ENCODE data around the gene ACAP3.
"Not testable (repeated sequence)": the region's sequence is repeated elsewhere in the genome, so short reads cannot be mapped to it uniquely, and the experiment has no call there.

ACAP3 gene

GRCh38 chr1:1330366-1331067 lies 22.8 kb upstream of the ACAP3 start:
- DNase-seq (ENCODE audit: low read depth in 3 of 3, low spot score in 1 of 3): no peak

GRCh38 chr1:1329304-1330210 lies 21.8 kb upstream of the ACAP3 start:
- DNase-seq (ENCODE audit: low read depth in 3 of 3, low spot score in 1 of 3): no peak

DNA sequence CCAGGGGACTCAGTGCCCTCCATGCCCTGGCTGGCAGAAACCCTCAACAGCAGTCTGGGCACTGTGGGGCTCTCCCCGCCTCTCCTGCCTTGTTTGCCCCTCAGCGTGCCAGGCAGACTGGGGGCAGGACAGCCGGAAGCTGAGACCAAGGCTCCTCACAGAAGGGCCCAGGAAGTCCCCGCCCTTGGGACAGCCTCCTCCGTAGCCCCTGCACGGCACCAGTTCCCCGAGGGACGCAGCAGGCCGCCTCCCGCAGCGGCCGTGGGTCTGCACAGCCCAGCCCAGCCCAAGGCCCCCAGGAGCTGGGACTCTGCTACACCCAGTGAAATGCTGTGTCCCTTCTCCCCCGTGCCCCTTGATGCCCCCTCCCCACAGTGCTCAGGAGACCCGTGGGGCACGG lies 20.5 kb upstream of the ACAP3 start:
- no peak for DNase-seq (ENCODE audit: low read depth in 3 of 3, low spot score in 1 of 3)

GRCh38 chr1:1327291-1327690 lies 19.6 kb upstream of the ACAP3 start:
- DNase-seq (ENCODE audit: low read depth in 3 of 3, low spot score in 1 of 3): no peak

- no peak for DNase-seq (ENCODE audit: low read depth in 3 of 3, low spot score in 1 of 3)
These were observed 18.4 kb upstream of the ACAP3 start for GRCh38 chr1:1326075-1326605.

DNA sequence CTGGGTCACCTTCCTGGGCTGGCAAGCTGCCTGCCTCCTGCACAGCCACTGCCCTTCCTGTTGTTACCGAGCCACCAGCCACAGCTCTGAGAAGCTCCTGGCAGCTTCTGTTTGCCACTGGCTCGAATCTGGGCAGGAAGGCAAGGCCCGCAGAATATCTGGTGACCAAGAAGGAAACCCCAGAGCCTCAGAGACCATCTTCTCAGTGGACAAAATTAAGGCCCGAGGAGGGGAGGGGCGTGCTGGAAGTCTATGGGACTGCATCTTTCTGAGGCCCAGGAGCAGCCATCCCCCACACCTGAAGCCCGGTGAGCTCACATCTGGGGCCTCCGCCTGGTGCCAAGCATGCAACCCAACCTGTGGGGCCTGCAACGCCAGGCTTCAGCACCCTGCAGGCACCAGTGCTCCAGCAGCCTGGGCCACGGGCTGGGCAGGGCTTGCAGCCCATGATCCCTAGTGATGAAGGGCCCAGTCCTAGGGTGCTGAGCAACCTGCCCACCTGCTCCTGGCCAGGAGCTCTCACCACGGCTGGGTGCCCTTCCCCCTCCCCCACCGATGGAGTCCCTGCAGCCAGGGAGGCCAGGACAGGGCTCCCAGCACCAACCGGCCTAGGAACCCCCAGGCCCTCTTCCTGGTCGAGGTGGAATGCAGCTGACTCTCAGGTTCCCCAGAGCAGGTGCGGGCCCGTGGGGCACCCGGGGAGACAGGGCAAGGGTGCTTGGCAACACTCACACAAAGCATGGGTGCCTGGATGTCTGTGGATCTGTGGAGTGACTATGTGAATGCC lies 17.8 kb upstream of the ACAP3 start:
- no peak for DNase-seq (ENCODE audit: low read depth in 3 of 3, low spot score in 1 of 3)

DNA sequence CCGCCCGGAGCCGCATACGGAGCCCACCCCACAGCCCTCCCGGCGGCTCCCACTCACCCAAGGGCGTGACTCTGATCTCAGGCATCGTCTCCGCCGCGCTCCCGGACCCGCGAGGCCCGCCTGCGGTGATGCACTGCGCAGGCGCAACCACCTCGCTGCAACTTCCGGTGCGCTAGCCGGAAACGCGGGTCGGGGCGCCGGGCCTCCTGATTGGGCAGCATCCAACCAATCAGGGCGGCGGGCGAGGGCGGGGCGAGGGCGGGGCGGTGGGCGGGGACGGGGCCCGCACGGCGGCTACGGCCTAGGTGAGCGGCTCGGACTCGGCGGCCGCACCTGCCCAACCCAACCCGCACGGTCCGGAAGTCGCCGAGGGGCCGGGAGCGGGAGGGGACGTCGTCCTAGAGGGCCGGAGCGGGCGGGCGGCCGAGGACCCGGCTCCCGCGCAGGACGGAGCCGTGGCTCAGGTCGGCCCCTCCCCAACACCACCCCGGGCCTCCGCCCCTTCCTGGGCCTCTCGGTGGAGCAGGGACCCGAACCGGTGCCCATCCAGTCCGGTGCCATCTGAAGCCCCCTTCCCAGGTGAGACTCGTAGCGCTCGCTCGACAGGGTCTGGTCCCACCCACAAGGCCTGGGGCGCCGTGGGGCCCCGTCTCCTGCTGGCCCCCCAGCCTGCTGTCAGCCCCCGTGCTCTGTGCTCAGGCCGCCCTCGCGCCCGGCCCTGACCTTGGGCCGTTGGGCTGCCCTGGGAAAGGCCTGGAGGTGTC lies 17.0 kb upstream of the ACAP3 start, which contains the start of the genes CPTP and INTS11:
Gene CPTP, plus strand, starts transcription at position 279 of the 764 bp plus-strand sequence. CDS start 2,109 bp downstream, outside the sequence.
Gene INTS11, minus strand, starts transcription at position 137 of the 764 bp plus-strand sequence. Its CDS starts 52 bp downstream, at position 85.
- DNase-seq (ENCODE audit: low read depth in 3 of 3, low spot score in 1 of 3): peak; percentile 93 to 94 (median 93)

GRCh38 chr1:1324084-1324523 lies 16.4 kb upstream of the ACAP3 start:
- DNase-seq (ENCODE audit: low read depth in 3 of 3, low spot score in 1 of 3): no peak

DNA sequence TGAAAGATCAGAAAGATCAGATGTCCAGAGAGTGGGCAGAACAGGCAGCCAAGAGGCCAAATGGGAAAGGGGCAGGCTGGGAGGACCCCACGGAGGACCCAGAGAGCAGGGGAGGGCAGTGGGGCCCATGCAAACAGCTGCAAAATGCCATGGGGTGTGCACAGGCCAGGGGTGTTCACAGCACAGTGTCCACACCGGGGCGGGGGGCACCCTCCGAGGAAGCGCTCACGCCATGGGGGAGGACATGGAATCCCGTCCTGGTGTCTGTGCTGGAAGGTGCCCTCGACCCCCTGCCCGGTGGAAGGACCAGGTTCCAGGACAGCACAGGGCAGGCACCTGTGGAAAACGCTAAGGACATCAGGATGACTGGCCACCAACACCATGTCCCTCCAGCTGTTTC lies 15.2 kb upstream of the ACAP3 start:
- no peak for DNase-seq (ENCODE audit: low read depth in 3 of 3, low spot score in 1 of 3)

DNA sequence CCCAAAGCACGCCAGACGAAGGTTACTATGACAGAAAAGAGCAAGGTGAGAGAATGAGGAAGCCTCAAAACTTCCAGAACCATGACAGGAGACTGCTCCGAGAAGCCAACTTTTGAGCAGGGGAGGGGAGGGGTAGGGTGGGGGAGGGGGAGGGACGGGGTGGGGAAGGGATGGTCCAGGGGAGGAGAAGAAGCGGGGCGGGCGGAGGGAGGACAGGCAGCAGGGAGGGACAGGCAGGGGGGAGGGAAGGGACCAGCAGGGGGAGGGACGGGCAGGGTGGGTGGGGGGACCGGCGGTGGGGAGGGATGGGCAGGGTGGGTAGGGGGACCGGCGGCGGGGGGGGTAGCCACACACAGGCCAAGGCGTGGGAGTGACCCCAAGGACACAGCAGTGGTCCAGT lies 14.7 kb upstream of the ACAP3 start:
- no peak for DNase-seq (ENCODE audit: low read depth in 3 of 3, low spot score in 1 of 3)

- DNase-seq (ENCODE audit: low read depth in 3 of 3, low spot score in 1 of 3): no peak
These were observed 13.7 kb upstream of the ACAP3 start for GRCh38 chr1:1321477-1321876.

DNA sequence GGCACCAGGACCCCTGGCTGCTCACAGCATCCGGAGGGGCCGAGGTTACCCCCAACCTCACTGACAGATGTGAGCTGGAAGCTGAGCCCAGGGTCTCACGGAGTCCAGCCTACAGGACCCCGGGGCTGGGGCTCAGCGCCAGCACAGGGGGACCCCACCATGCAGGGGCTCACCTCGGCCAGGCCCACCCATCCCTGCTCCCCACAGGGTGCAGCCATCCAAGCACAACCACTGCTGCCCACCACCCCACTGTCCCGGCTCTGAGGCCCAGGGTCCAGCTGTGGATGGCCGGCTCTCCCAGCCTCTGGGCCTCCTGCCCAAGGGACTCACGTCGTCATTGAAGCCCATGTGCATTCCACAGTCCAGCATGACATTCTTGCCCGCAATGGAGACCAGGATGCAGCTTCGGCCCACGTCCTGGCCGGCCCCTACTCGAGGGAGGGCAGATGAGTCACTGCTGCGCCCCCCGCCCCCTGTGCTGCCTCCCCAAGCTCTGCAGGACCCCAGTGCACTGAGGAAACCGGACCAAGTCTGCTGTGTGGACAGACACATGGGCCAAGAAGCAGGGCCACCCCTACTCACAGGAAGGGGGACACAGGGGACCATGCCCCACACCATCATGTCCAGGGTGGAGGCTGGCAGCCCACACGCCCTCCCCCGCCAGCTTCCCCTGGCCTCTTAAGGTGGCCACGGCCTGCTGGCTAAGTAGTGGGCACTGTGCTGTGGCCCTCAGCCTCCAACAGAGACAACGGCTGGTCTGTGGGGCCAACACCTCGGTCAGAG lies 13.1 kb upstream of the ACAP3 start:
- no peak for DNase-seq (ENCODE audit: low read depth in 3 of 3, low spot score in 1 of 3)

DNA sequence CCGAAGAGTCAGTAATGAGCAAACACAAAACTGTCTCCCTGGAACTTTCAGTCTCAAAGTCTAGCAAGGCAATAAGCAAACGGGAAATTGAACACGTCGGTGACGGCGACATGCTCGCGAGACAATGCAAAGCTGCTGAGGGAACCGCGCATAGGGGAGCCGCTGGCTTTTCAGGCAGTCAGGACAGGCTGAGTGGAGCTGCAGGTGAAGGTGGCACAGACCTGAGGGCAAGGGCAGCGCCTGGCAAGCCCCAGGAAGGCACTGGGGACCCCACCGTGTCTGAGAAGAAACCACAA lies 11.9 kb upstream of the ACAP3 start:
- no peak for DNase-seq (ENCODE audit: low read depth in 3 of 3, low spot score in 1 of 3)

- no peak for DNase-seq (ENCODE audit: low read depth in 3 of 3, low spot score in 1 of 3)
These were observed 11.3 kb upstream of the ACAP3 start for GRCh38 chr1:1318777-1319645.

GRCh38 chr1:1318131-1318652 lies 10.5 kb upstream of the ACAP3 start:
- DNase-seq (ENCODE audit: low read depth in 3 of 3, low spot score in 1 of 3): no peak

GRCh38 chr1:1317420-1317819 lies 9.7 kb upstream of the ACAP3 start:
- no peak for DNase-seq (ENCODE audit: low read depth in 3 of 3, low spot score in 1 of 3)

- DNase-seq (ENCODE audit: low read depth in 3 of 3, low spot score in 1 of 3): not testable (repeated sequence)
These were observed 8.5 kb upstream of the ACAP3 start for GRCh38 chr1:1316199-1316598.

GRCh38 chr1:1315435-1315954 lies 7.8 kb upstream of the ACAP3 start:
- no peak for DNase-seq (ENCODE audit: low read depth in 3 of 3, low spot score in 1 of 3)

All from stimulated activated CD4-positive, alpha-beta T cell treated with anti-CD3 and anti-CD28 coated beads, TNF-alpha, amount 100 ng/mL, for 1 hour (primary cell).